H9 (cell line): ENCODE measurements around the gene CCDC33. TPM values are rescaled to one million over a fixed set of nuclear protein-coding genes. Genes with fewer than 3 reads are reported as not detected.

Experiments used
- DNase-seq: peaks from one replicate; pipeline ENCODE4 v3.0.0-alpha.2; 2017
- H2AFZ ChIP-seq: one replicate; pipeline ENCODE4 v1.6.1; 2013; ENCODE audit warnings: mild to moderate bottlenecking, low read length, control low read depth, moderate library complexity
- H2AK5ac ChIP-seq: 2 replicates; pipeline ENCODE4 v1.6.1; 2013; ENCODE audit warnings: low read length, control low read depth, mixed read lengths; ENCODE audit not compliant: insufficient read length
- H2BK120ac ChIP-seq: one replicate; pipeline ENCODE4 v1.6.1; 2013; ENCODE audit warnings: low read depth, mild to moderate bottlenecking, low read length, control low read depth, inconsistent platforms; ENCODE audit not compliant: poor library complexity, severe bottlenecking
- H2BK12ac ChIP-seq: 2 replicates; pipeline ENCODE4 v1.6.1; 2013; ENCODE audit warnings: low read length, control low read depth, mixed read lengths, low read depth; ENCODE audit not compliant: insufficient read length
- H2BK15ac ChIP-seq: 2 replicates; pipeline ENCODE4 v1.6.1; 2013; ENCODE audit warnings: low read depth, low read length, control low read depth
- H2BK20ac ChIP-seq: one replicate; pipeline ENCODE4 v1.6.1; 2013; ENCODE audit warnings: low read depth, mild to moderate bottlenecking, low read length, control low read depth, inconsistent platforms; ENCODE audit not compliant: poor library complexity, severe bottlenecking
- H2BK5ac ChIP-seq: 2 replicates; pipeline ENCODE4 v1.6.1; 2013; ENCODE audit warnings: low read length, control low read depth, mixed read lengths; ENCODE audit not compliant: insufficient read length
- H3K14ac ChIP-seq: 2 replicates; pipeline ENCODE4 v1.6.1; 2013; ENCODE audit warnings: low read length, control low read depth; ENCODE audit not compliant: insufficient read depth
- H3K18ac ChIP-seq: 2 replicates; pipeline ENCODE4 v1.6.1; 2013; ENCODE audit warnings: low read depth, mild to moderate bottlenecking, mixed read lengths, low read length, control low read depth; ENCODE audit not compliant: insufficient read length
- H3K23ac ChIP-seq: 2 replicates; pipeline ENCODE4 v1.6.1; 2013; ENCODE audit warnings: low read length, control low read depth, mixed read lengths, low read depth; ENCODE audit not compliant: insufficient read length
- H3K23me2 ChIP-seq: 2 replicates; pipeline ENCODE4 v1.6.1; 2013; ENCODE audit warnings: low read depth, mild to moderate bottlenecking, mixed read lengths, low read length, control low read depth; ENCODE audit not compliant: insufficient read length, poor library complexity, severe bottlenecking
- H3K27ac ChIP-seq: 2 replicates; pipeline ENCODE4 v1.5.1; 2013; ENCODE audit warnings: low read length, control low read depth, mixed read lengths, low read depth; ENCODE audit not compliant: insufficient read length
- H3K27me3 ChIP-seq: 2 replicates; pipeline ENCODE4 v1.6.1; 2013; ENCODE audit warnings: low read length, control low read depth, inconsistent platforms; ENCODE audit not compliant: insufficient read depth
- H3K4ac ChIP-seq: 2 replicates; pipeline ENCODE4 v1.6.1; 2013; ENCODE audit warnings: low read depth, mild to moderate bottlenecking, control low read depth, inconsistent platforms, low read length, moderate library complexity
- H3K4me1 ChIP-seq: 2 replicates; pipeline ENCODE4 v1.6.1; 2013; ENCODE audit warnings: low read length, control low read depth, inconsistent platforms; ENCODE audit not compliant: insufficient read depth
- H3K4me2 ChIP-seq: 2 replicates; pipeline ENCODE4 v1.6.1; 2013; ENCODE audit warnings: low read length, control low read depth, mixed read lengths; ENCODE audit not compliant: insufficient read length, insufficient read depth
- H3K56ac ChIP-seq: 2 replicates; pipeline ENCODE4 v1.6.1; 2013; ENCODE audit warnings: low read depth, mild to moderate bottlenecking, mixed read lengths, low read length, control low read depth; ENCODE audit not compliant: insufficient read length
- H3K79me1 ChIP-seq: 2 replicates; pipeline ENCODE4 v1.6.1; 2013; ENCODE audit warnings: low read depth, mild to moderate bottlenecking, moderate library complexity, low read length, control low read depth, inconsistent platforms; ENCODE audit not compliant: insufficient read depth, poor library complexity, severe bottlenecking
- H3K79me2 ChIP-seq: 2 replicates; pipeline ENCODE4 v1.6.1; 2013; ENCODE audit warnings: low read length, control low read depth, inconsistent platforms; ENCODE audit not compliant: insufficient read depth
- H3K9ac ChIP-seq: 2 replicates; pipeline ENCODE4 v1.6.1; 2013; ENCODE audit warnings: low read length, control low read depth, mixed read lengths; ENCODE audit not compliant: insufficient read length; ENCODE audit errors: extremely low read depth
- H3K9me3 ChIP-seq: one replicate; pipeline ENCODE4 v1.6.1; 2013; ENCODE audit warnings: low read depth, low read length, inconsistent platforms; ENCODE audit not compliant: control insufficient read depth
- H3T11ph ChIP-seq: one replicate; pipeline ENCODE4 v1.6.1; 2013; ENCODE audit warnings: mild to moderate bottlenecking, low read length, control low read depth, inconsistent platforms
- H4K20me1 ChIP-seq: one replicate; pipeline ENCODE4 v1.6.1; 2013; ENCODE audit not compliant: control insufficient read depth, insufficient read length, insufficient read depth
- H4K5ac ChIP-seq: 2 replicates; pipeline ENCODE4 v1.6.1; 2013; ENCODE audit warnings: low read depth, mild to moderate bottlenecking, mixed read lengths, low read length, control low read depth; ENCODE audit not compliant: insufficient read length
- H4K8ac ChIP-seq: replicated peaks from 2 replicates; pipeline ENCODE4 v1.6.1; 2013; ENCODE audit warnings: low read length, control low read depth, mixed read lengths, low read depth; ENCODE audit not compliant: insufficient read length
- H4K91ac ChIP-seq: 2 replicates; pipeline ENCODE4 v1.6.1; 2013; ENCODE audit warnings: low read depth, mild to moderate bottlenecking, moderate library complexity, mixed read lengths, low read length, control low read depth; ENCODE audit not compliant: insufficient read length
- H3K27ac Mint-ChIP-seq, 3 experiments: 2 replicates in 2 of 3; 3 replicates in 1 of 3; pipeline ENCODE4 v1.8.0; 2020 to 2021; ENCODE audit warnings: mixed read lengths in 3 of 3, mild to moderate bottlenecking in 1 of 3, moderate library complexity in 1 of 3
- H3K27me3 Mint-ChIP-seq: 2 replicates; pipeline ENCODE4 v1.8.0; 2021; ENCODE audit warnings: low read depth, mild to moderate bottlenecking, moderate library complexity, mixed read lengths
- H3K36me3 Mint-ChIP-seq, 3 experiments: 2 replicates in 2 of 3; 3 replicates in 1 of 3; pipeline ENCODE4 v1.8.0; 2020 to 2021; ENCODE audit warnings: low read depth in 3 of 3, mixed read lengths in 3 of 3; ENCODE audit not compliant: insufficient read depth in 1 of 3
- H3K4me1 Mint-ChIP-seq, 2 experiments: 2 replicates each; pipeline ENCODE4 v1.8.0; 2020; ENCODE audit warnings: mixed read lengths in 2 of 2
- H3K4me3 Mint-ChIP-seq, 2 experiments: 2 replicates in 1 of 2; 3 replicates in 1 of 2; pipeline ENCODE4 v1.8.0; 2020 to 2021; ENCODE audit warnings: mild to moderate bottlenecking in 2 of 2, mixed read lengths in 2 of 2, moderate library complexity in 1 of 2
- H3K9me3 Mint-ChIP-seq, 2 experiments: 2 replicates in 1 of 2; 3 replicates in 1 of 2; pipeline ENCODE4 v1.8.0; 2020; ENCODE audit warnings: mild to moderate bottlenecking in 2 of 2, mixed read lengths in 2 of 2, moderate library complexity in 1 of 2
- WGBS: extraction: QIAGEN DNeasy Blood & Tissue Kit; methylation state at CpG from one replicate; pipeline ENCODE4 v1.1.7; 2013; ENCODE audit warnings: missing lambda C conversion rate, low lambda C conversion rate, mixed read lengths; ENCODE audit not compliant: insufficient read length; ENCODE audit errors: extremely low coverage; 5-methylcytosine and 5-hydroxymethylcytosine counted together
- total RNA-seq: library from RNA; stranded (reverse); gene quantifications from 2 replicates; pipeline ENCODE4 v1.2.1, GENCODE V29; 2021
- TF ChIP-seq, protein P1 (sequence below): fragments of 200-600 bp; sonication (generic); conservative IDR thresholded peaks from 3 replicates; pipeline ENCODE4 v1.8.0; 2021; ENCODE audit warnings: antibody characterized with exemption, mild to moderate bottlenecking

CCDC33 gene
- total RNA-seq, 1 experiment from 2014 or later, result 4.6 TPM

DNA sequence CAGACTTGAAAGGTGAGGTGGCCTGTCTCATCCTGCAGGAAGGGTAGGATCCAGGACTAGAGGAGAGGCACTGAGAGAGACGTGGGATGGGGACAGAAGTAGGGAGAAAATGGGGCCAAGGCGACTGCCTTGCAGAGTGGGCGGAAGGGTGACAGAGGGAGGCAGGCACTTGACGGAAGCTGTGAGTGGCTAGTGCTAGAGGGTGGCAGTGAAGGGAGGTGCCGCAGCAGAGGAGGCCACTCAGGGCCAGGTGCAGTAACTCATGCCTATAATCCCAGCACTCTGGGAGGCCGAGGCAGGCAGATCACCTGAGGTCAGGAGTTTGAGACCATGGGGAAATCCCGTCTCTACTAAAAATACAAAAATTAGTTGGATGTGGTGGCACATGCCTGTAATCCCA lies 7.3 kb downstream of the CCDC33 start:
- peaks cover 35 to 55% of the 10 kb centered on the region in 2 experiments for H3K4me1 Mint-ChIP-seq
- WGBS, result no CpG with 5 or more reads among the region's 7 CpGs

More for the DNA sequence above, 7.3 kb downstream of the CCDC33 start:
- no peak overlapping the region for H2BK20ac ChIP-seq
- no peak overlapping the region for H3K9ac ChIP-seq
- H3K4me2 ChIP-seq, result no peak overlapping the region
- H3K4me1 ChIP-seq, result peaks cover 4% of the 10 kb centered on the region; the same call in 1 of the 2 replicates
- no peaks in the 10 kb centered on the region; the same call in 1 of the 2 replicates for H3K27me3 ChIP-seq
- H2BK120ac ChIP-seq, result no peak overlapping the region
- no peak overlapping the region for H4K8ac ChIP-seq
- Mint-ChIP-seq H3K36me3 (no peaks in the 10 kb centered on the region), H3K27me3 (peaks cover 49% of the 10 kb centered on the region), H3K9me3 (no peaks in the 10 kb centered on the region), H3K4me3 (no peak overlapping the region), H3K27ac (no peak overlapping the region; a peak in 1 of 7 replicates)
- H3K79me1 ChIP-seq, result no peaks in the 10 kb centered on the region
- no peak overlapping the region for H3K4ac ChIP-seq
- H3K9me3 ChIP-seq, result no peaks in the 10 kb centered on the region
- no peaks in the 10 kb centered on the region for H3K79me2 ChIP-seq
- no peak for DNase-seq
- H3K23ac ChIP-seq, result no peak overlapping the region
- no peak overlapping the region for H2AFZ ChIP-seq
- no peak overlapping the region for H2BK12ac ChIP-seq
- no peak overlapping the region for H3K27ac ChIP-seq
- no peak overlapping the region for H3T11ph ChIP-seq
- TF ChIP-seq, protein P1, sequence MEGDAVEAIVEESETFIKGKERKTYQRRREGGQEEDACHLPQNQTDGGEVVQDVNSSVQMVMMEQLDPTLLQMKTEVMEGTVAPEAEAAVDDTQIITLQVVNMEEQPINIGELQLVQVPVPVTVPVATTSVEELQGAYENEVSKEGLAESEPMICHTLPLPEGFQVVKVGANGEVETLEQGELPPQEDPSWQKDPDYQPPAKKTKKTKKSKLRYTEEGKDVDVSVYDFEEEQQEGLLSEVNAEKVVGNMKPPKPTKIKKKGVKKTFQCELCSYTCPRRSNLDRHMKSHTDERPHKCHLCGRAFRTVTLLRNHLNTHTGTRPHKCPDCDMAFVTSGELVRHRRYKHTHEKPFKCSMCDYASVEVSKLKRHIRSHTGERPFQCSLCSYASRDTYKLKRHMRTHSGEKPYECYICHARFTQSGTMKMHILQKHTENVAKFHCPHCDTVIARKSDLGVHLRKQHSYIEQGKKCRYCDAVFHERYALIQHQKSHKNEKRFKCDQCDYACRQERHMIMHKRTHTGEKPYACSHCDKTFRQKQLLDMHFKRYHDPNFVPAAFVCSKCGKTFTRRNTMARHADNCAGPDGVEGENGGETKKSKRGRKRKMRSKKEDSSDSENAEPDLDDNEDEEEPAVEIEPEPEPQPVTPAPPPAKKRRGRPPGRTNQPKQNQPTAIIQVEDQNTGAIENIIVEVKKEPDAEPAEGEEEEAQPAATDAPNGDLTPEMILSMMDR, result no peak
- peaks cover 3% of the 10 kb centered on the region for H3K23me2 ChIP-seq
- no peak overlapping the region for H2BK5ac ChIP-seq
- no peak overlapping the region for H2AK5ac ChIP-seq
- no peak overlapping the region for H2BK15ac ChIP-seq
- H3K18ac ChIP-seq, result no peak overlapping the region
- no peak overlapping the region for H4K5ac ChIP-seq
- no peaks in the 10 kb centered on the region for H4K20me1 ChIP-seq
- no peak overlapping the region for H3K14ac ChIP-seq
- no peak overlapping the region for H4K91ac ChIP-seq
- no peak overlapping the region for H3K56ac ChIP-seq
